Mesothelial cell of epicardium (in vitro differentiated cells): ENCODE results near the gene RHBDF1. TPM values are rescaled to one million over a fixed set of nuclear protein-coding genes. Genes with fewer than 3 reads are reported as not detected.

ENCODE experiments used
- DNase-seq, 2 experiments: peaks; one replicate each; pipeline ENCODE4 v3.0.0; 2021; ENCODE audit warnings: low spot score in 2 of 2; ENCODE audit not compliant: unreplicated experiment in 2 of 2
- H3K27ac Mint-ChIP-seq: 2 replicates; pipeline ENCODE4 v1.8.0; 2021; ENCODE audit warnings: mixed read lengths
- H3K27me3 Mint-ChIP-seq: 2 replicates; pipeline ENCODE4 v1.8.0; 2021; ENCODE audit warnings: low read depth, mixed read lengths
- H3K36me3 Mint-ChIP-seq: 2 replicates; pipeline ENCODE4 v1.8.0; 2021; ENCODE audit warnings: mixed read lengths
- H3K4me1 Mint-ChIP-seq: 2 replicates; pipeline ENCODE4 v1.8.0; 2021; ENCODE audit warnings: mixed read lengths
- H3K4me3 Mint-ChIP-seq: 2 replicates; pipeline ENCODE4 v1.8.0; 2021; ENCODE audit warnings: mild to moderate bottlenecking, moderate library complexity, mixed read lengths
- H3K9me3 Mint-ChIP-seq: 2 replicates; pipeline ENCODE4 v1.8.0; 2021; ENCODE audit warnings: mixed read lengths
- CTCF ChIP-seq: fragments of 200-600 bp; sonication (generic); IDR thresholded peaks from one replicate; pipeline ENCODE4 v1.5.0; 2021; ENCODE audit warnings: antibody characterized with exemption; ENCODE audit not compliant: unreplicated experiment
- total RNA-seq: library from RNA; stranded (reverse); gene quantifications from 3 replicates; pipeline ENCODE4 v1.2.1, GENCODE V29; 2021

Gene RHBDF1
- total RNA-seq, 1 donor from 2014 or later, result 81.2 TPM

GRCh38 chr16:100989-101388 lies 28.6 kb upstream of the RHBDF1 start:
- H3K4me1 Mint-ChIP-seq, result peaks cover 2% of the 10 kb centered on the region
- H3K27me3 Mint-ChIP-seq, result no peaks in the 10 kb centered on the region
- TF ChIP-seq CTCF, result no peak
- DNase-seq, result no peak
- H3K4me3 Mint-ChIP-seq, result no peak overlapping the region
- peaks cover 4% of the 10 kb centered on the region for H3K36me3 Mint-ChIP-seq
- H3K27ac Mint-ChIP-seq, result no peak overlapping the region
- H3K9me3 Mint-ChIP-seq, result no peaks in the 10 kb centered on the region

GRCh38 chr16:97822-98221 lies 25.4 kb upstream of the RHBDF1 start:
- Mint-ChIP-seq H3K27ac (no peak overlapping the region), H3K4me3 (no peak overlapping the region), H3K9me3 (no peaks in the 10 kb centered on the region), H3K27me3 (no peaks in the 10 kb centered on the region), H3K4me1 (peaks cover 2% of the 10 kb centered on the region), H3K36me3 (peaks cover 8% of the 10 kb centered on the region)
- TF ChIP-seq CTCF, result no peak
- no peak for DNase-seq

GRCh38 chr16:96935-97381 lies 24.5 kb upstream of the RHBDF1 start:
- Mint-ChIP-seq H3K27me3 (no peaks in the 10 kb centered on the region), H3K4me1 (peaks cover 2% of the 10 kb centered on the region), H3K27ac (no peak overlapping the region), H3K9me3 (no peaks in the 10 kb centered on the region), H3K36me3 (peaks cover 7% of the 10 kb centered on the region), H3K4me3 (no peak overlapping the region)
- peak; percentile 97 for TF ChIP-seq CTCF
- peak; percentile 73 to 89 for DNase-seq

- Mint-ChIP-seq H3K36me3 (peaks cover 12% of the 10 kb centered on the region), H3K4me3 (no peak overlapping the region), H3K9me3 (no peaks in the 10 kb centered on the region), H3K27me3 (no peaks in the 10 kb centered on the region), H3K4me1 (peaks cover 2% of the 10 kb centered on the region), H3K27ac (no peak overlapping the region)
- no peak for TF ChIP-seq CTCF
- no peak for DNase-seq
These were observed 22.5 kb upstream of the RHBDF1 start for GRCh38 chr16:94918-95265.

- no peak overlapping the region for H3K27ac Mint-ChIP-seq
- DNase-seq, result no peak
- no peaks in the 10 kb centered on the region for H3K9me3 Mint-ChIP-seq
- peaks cover 2% of the 10 kb centered on the region for H3K4me1 Mint-ChIP-seq
- TF ChIP-seq CTCF, result no peak
- no peaks in the 10 kb centered on the region for H3K27me3 Mint-ChIP-seq
- no peak overlapping the region for H3K4me3 Mint-ChIP-seq
- peaks cover 14% of the 10 kb centered on the region for H3K36me3 Mint-ChIP-seq
These were observed 20.3 kb upstream of the RHBDF1 start for GRCh38 chr16:92431-93339.
